Breast epithelium (tissue), 3 donors: ENCODE results near the gene PLD4.

Source experiments
- POLR2AphosphoS5 ChIP-seq, 3 donors: sonication (generic); formaldehyde crosslinking; IDR thresholded peaks; one replicate each; pipeline ENCODE4 v1.6.1; 2017; ENCODE audit warnings: antibody characterized with exemption in 3 of 3
- TF ChIP-seq, protein P1 (sequence below), 3 donors: fragments of 450-650 bp; IDR thresholded peaks; one replicate each; pipeline ENCODE4 v1.5.1; 2016 to 2017; ENCODE audit warnings: antibody characterized with exemption in 3 of 3, mild to moderate bottlenecking in 3 of 3, moderate library complexity in 3 of 3

GRCh38 chr14:104886690-104887622, 37.7 kb upstream of the PLD4 start:
- TF ChIP-seq POLR2AphosphoS5 (IDR thresholded peaks at IDR 0.05): no peak
- TF ChIP-seq, protein P1, sequence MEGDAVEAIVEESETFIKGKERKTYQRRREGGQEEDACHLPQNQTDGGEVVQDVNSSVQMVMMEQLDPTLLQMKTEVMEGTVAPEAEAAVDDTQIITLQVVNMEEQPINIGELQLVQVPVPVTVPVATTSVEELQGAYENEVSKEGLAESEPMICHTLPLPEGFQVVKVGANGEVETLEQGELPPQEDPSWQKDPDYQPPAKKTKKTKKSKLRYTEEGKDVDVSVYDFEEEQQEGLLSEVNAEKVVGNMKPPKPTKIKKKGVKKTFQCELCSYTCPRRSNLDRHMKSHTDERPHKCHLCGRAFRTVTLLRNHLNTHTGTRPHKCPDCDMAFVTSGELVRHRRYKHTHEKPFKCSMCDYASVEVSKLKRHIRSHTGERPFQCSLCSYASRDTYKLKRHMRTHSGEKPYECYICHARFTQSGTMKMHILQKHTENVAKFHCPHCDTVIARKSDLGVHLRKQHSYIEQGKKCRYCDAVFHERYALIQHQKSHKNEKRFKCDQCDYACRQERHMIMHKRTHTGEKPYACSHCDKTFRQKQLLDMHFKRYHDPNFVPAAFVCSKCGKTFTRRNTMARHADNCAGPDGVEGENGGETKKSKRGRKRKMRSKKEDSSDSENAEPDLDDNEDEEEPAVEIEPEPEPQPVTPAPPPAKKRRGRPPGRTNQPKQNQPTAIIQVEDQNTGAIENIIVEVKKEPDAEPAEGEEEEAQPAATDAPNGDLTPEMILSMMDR (IDR thresholded peaks at IDR 0.05): no peak
